AG04450 (cell line): ENCODE results near the gene HCFC1. TPM values are rescaled to one million over a fixed set of nuclear protein-coding genes. Genes with fewer than 3 reads are reported as not detected.

Experiments used
- CTCF ChIA-PET: fragments of 300-600, 350-600 bp; formaldehyde crosslinking; extraction: SDS; loops from one replicate; lab custom pipeline; 2022; ENCODE audit warnings: antibody characterized with exemption, inconsistent platforms; lab: Charles Lee
- POLR2A ChIA-PET: fragments of 350-600 bp; formaldehyde crosslinking; extraction: SDS; loops from one replicate; lab custom pipeline; 2021; ENCODE audit warnings: antibody characterized with exemption, inconsistent platforms; lab: Yijun Ruan, JAX
- DNase-seq: peaks from one replicate; pipeline ENCODE4 v3.0.0-alpha.2; 2011; ENCODE audit warnings: low read depth, low spot score
- H3K27ac ChIP-seq: one replicate; pipeline ENCODE4 v1.5.1; 2012; ENCODE audit warnings: low read depth, low read length, control low read depth
- H3K27me3 ChIP-seq: one replicate; pipeline ENCODE4 v1.6.0; 2012; ENCODE audit warnings: low read length; ENCODE audit not compliant: control insufficient read depth, insufficient read depth
- H3K4me3 ChIP-seq: 2 replicates; pipeline ENCODE4 v1.5.1; 2011; ENCODE audit warnings: mild to moderate bottlenecking, low read depth, low read length, control low read depth
- H3K9me3 ChIP-seq: 2 replicates; pipeline ENCODE4 v1.5.1; 2012; ENCODE audit warnings: low read length; ENCODE audit not compliant: control insufficient read depth, insufficient read depth
- CTCF ChIP-seq: IDR thresholded peaks from 2 replicates; pipeline ENCODE4 v1.5.1; 2011; ENCODE audit warnings: low read depth, low read length, control low read depth, inconsistent platforms
- polyA plus RNA-seq: library from polyadenylated mRNA; depleted of rRNA; stranded (reverse); fragments of >200 nt; gene quantifications from 2 replicates; pipeline ENCODE4 v1.2.3, GENCODE V29; 2011

HCFC1 gene
- polyA plus RNA-seq, 1 experiment = 2.7 TPM

- CTCF ChIA-PET = interaction anchor here (2.9 kb wide), 1 partner anchor 17 kb away, joined by 9 read pairs; no protein-coding TSS in a partner anchor
Measured at GRCh38 chrX:153930011-153930910, 41.4 kb downstream of the HCFC1 start.

GRCh38 chrX:153929576-153929975 lies 42.0 kb downstream of the HCFC1 start:
- Histone ChIP-seq H3K27ac (no peak overlapping the region), H3K27me3 (peaks cover 2% of the 10 kb centered on the region), H3K4me3 (no peak overlapping the region), H3K9me3 (no peaks in the 10 kb centered on the region)
- ChIA-PET CTCF (no interaction called here), POLR2A (no interaction called here)
- TF ChIP-seq CTCF = no peak
- no peak for DNase-seq

More at GRCh38 chrX:153930011-153930910, 41.4 kb downstream of the HCFC1 start:
- H3K9me3 ChIP-seq = no peaks in the 10 kb centered on the region
- POLR2A ChIA-PET = no interaction called here
- no peak for TF ChIP-seq CTCF
- peaks cover 2% of the 10 kb centered on the region for H3K27me3 ChIP-seq
- DNase-seq = no peak
- H3K4me3 ChIP-seq = no peak overlapping the region
- H3K27ac ChIP-seq = no peak overlapping the region

- DNase-seq = no peak
- H3K27ac ChIP-seq = peak overlapping the region; percentile 21
- no peak overlapping the region for H3K4me3 ChIP-seq
- no peak for TF ChIP-seq CTCF
- ChIA-PET POLR2A (interaction anchor here (0.6 to 0.8 kb wide), 3 partner anchors 17 to 163 kb away, joined by 3 to 4 read pairs (median 3); no protein-coding TSS in a partner anchor), CTCF (interaction anchor here (0.7 to 1.7 kb wide), 3 partner anchors 18 to 165 kb away, joined by 3 to 5 read pairs (median 4); partner anchors contain the start of gene PLXNB3)
- H3K27me3 ChIP-seq = peaks cover 2% of the 10 kb centered on the region
- no peaks in the 10 kb centered on the region for H3K9me3 ChIP-seq
Measured at GRCh38 chrX:153928846-153929245, 42.8 kb downstream of the HCFC1 start.

GRCh38 chrX:153927922-153928760 lies 43.5 kb downstream of the HCFC1 start:
- ChIA-PET POLR2A (interaction anchor here (0.6 to 0.8 kb wide), 3 partner anchors 18 to 162 kb away, joined by 3 to 4 read pairs (median 3); no protein-coding TSS in a partner anchor), CTCF (interaction anchor here (0.7 to 1.7 kb wide), 4 partner anchors 17 to 164 kb away, joined by 3 to 5 read pairs (median 4); partner anchors contain the start of genes PLXNB3 and RENBP)
- peaks cover 2% of the 10 kb centered on the region for H3K27me3 ChIP-seq
- peak overlapping the region; percentile 77 for H3K27ac ChIP-seq
- H3K9me3 ChIP-seq = no peaks in the 10 kb centered on the region
- TF ChIP-seq CTCF = peak; percentile 29
- H3K4me3 ChIP-seq = peak overlapping the region; percentile 62
- peak; percentile 94 for DNase-seq
